ENCODE data around the gene SSB.
"Not testable (repeated sequence)": the region's sequence is repeated elsewhere in the genome, so short reads cannot be mapped to it uniquely, and the experiment has no call there.

DNA sequence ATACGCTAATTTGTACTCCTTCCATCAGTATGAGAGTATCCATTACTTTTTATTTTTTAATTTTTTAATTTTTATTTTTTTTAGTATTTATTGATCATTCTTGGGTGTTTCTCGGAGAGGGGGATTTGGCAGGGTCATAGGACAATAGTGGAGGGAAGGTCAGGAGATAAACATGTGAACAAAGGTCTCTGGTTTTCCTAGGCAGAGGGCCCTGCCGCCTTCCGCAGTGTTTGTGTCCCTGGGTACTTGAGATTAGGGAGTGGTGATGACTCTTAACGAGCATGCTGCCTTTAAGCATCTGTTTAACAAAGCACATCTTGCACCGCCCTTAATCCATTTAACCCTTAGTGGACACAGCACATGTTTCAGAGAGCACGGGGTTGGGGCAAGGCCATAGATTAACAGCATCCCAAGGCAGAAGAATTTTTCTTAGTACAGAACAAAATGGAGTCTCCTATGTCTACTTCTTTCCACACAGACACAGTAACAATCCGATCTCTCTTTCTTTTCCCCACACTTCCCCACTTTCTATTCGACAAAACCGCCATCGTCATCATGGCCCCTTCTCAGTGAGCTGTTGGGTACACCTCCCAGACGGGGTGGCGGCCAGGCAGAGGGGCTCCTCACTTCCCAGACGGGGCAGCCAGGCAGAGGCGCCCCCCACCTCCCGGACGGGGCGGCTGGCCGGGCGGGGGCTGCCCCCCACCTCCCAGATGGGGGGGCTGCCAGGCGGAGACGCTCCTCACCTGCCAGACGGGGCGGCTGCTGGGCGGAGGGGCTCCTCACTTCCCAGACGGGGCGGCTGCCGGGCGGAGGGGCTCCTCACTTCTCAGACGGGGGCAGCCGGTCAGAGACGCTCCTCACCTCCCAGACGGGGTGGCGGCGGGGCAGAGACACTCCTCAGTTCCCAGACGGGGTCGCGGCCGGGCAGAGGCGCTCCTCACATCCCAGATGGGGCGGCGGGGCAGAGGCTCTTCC, 56.9 kb downstream of the SSB start:
- not testable (repeated sequence) for TF ChIP-seq POLR2AphosphoS5 (IDR thresholded peaks at IDR 0.05); EZH2 (IDR thresholded peaks at IDR 0.05; ENCODE audit: borderline replicate concordance, insufficient read depth, low read length, poor library complexity, severe bottlenecking)
- TF ChIP-seq, protein P1, sequence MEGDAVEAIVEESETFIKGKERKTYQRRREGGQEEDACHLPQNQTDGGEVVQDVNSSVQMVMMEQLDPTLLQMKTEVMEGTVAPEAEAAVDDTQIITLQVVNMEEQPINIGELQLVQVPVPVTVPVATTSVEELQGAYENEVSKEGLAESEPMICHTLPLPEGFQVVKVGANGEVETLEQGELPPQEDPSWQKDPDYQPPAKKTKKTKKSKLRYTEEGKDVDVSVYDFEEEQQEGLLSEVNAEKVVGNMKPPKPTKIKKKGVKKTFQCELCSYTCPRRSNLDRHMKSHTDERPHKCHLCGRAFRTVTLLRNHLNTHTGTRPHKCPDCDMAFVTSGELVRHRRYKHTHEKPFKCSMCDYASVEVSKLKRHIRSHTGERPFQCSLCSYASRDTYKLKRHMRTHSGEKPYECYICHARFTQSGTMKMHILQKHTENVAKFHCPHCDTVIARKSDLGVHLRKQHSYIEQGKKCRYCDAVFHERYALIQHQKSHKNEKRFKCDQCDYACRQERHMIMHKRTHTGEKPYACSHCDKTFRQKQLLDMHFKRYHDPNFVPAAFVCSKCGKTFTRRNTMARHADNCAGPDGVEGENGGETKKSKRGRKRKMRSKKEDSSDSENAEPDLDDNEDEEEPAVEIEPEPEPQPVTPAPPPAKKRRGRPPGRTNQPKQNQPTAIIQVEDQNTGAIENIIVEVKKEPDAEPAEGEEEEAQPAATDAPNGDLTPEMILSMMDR (IDR thresholded peaks at IDR 0.05; ENCODE audit: poor library complexity, severe bottlenecking) = not testable (repeated sequence)

All from neural cell (in vitro differentiated cells).